Naive thymus-derived CD4-positive, alpha-beta T cell (primary cell): Measurements from ENCODE around the gene BTBD19. TPM values are rescaled to one million over a fixed set of nuclear protein-coding genes. Genes with fewer than 3 reads are reported as not detected.

ENCODE experiments used
- ATAC-seq: fragments of 150-1000 bp; cut with Tn5 transposase; 2 replicates; pipeline ENCODE4 v1.10.0; 2021; ENCODE audit warnings: mild to moderate bottlenecking, moderate library complexity
- CTCF ChIA-PET: fragments of 350-600 bp; sonication (Branson Sonifier 250); formaldehyde crosslinking; loops from one replicate; lab custom pipeline; 2021; ENCODE audit warnings: antibody characterized with exemption; lab: Charles Lee
- POLR2A ChIA-PET: fragments of 350-600 bp; sonication (Branson Sonifier 250); formaldehyde crosslinking; loops from one replicate; lab custom pipeline; 2021; ENCODE audit warnings: antibody characterized with exemption, inconsistent platforms; lab: Charles Lee
- DNase-seq, 9 donors: peaks; one replicate each; pipeline versions ENCODE4 v3.0.0 to v3.0.0-alpha.2; 2020 to 2022; ENCODE audit warnings: mixed read lengths in 1 of 9
- H3K27ac ChIP-seq: one replicate; pipeline ENCODE4 v1.7.0; 2013; ENCODE audit warnings: mild to moderate bottlenecking, low read depth, low read length, moderate library complexity
- H3K27me3 ChIP-seq, 2 donors: one replicate each; pipeline ENCODE4 v1.7.0; 2013; ENCODE audit warnings: low read length in 2 of 2, mild to moderate bottlenecking in 2 of 2, moderate library complexity in 2 of 2; ENCODE audit not compliant: control insufficient read depth in 2 of 2, insufficient read depth in 2 of 2
- H3K36me3 ChIP-seq, 3 experiments: 1 replicate in 2 of 3; 2 replicates in 1 of 3; pipeline ENCODE4 v1.7.0; 2013; ENCODE audit warnings: low read length in 3 of 3, mild to moderate bottlenecking in 3 of 3, moderate library complexity in 1 of 3; ENCODE audit not compliant: insufficient read depth in 3 of 3, control insufficient read depth in 2 of 3
- H3K4me1 ChIP-seq, 2 donors: one replicate each; pipeline ENCODE4 v1.7.0; 2013; ENCODE audit warnings: low read length in 2 of 2, mild to moderate bottlenecking in 2 of 2, moderate library complexity in 1 of 2; ENCODE audit not compliant: control insufficient read depth in 2 of 2, insufficient read depth in 2 of 2
- H3K4me3 ChIP-seq: 2 replicates; pipeline ENCODE4 v1.7.0; 2013; ENCODE audit warnings: mild to moderate bottlenecking, low read length
- H3K9me3 ChIP-seq, 3 experiments: 1 replicate in 2 of 3; 2 replicates in 1 of 3; pipeline ENCODE4 v1.7.0; 2013; ENCODE audit warnings: low read length in 3 of 3; ENCODE audit not compliant: control insufficient read depth in 2 of 3
- H3K27ac Mint-ChIP-seq, 9 donors: one replicate each; pipeline ENCODE4 v1.8.0; 2020 to 2022; ENCODE audit warnings: mixed read lengths in 9 of 9, mild to moderate bottlenecking in 8 of 9, moderate library complexity in 5 of 9, inconsistent platforms in 2 of 9
- H3K27me3 Mint-ChIP-seq, 5 donors: one replicate each; pipeline ENCODE4 v1.8.0; 2021 to 2022; ENCODE audit warnings: mixed read lengths in 5 of 5, mild to moderate bottlenecking in 1 of 5
- H3K36me3 Mint-ChIP-seq, 5 donors: one replicate each; pipeline ENCODE4 v1.8.0; 2020 to 2022; ENCODE audit warnings: mixed read lengths in 5 of 5, mild to moderate bottlenecking in 3 of 5, inconsistent platforms in 1 of 5
- H3K4me1 Mint-ChIP-seq, 7 donors: one replicate each; pipeline ENCODE4 v1.8.0; 2020 to 2022; ENCODE audit warnings: mixed read lengths in 7 of 7, mild to moderate bottlenecking in 3 of 7, inconsistent platforms in 1 of 7
- H3K4me3 Mint-ChIP-seq, 10 donors: one replicate each; pipeline ENCODE4 v1.8.0; 2020 to 2022; ENCODE audit warnings: mild to moderate bottlenecking in 10 of 10, mixed read lengths in 10 of 10, moderate library complexity in 6 of 10, inconsistent platforms in 2 of 10
- H3K9me3 Mint-ChIP-seq, 11 donors: one replicate each; pipeline ENCODE4 v1.8.0; 2020 to 2022; ENCODE audit warnings: mixed read lengths in 11 of 11, mild to moderate bottlenecking in 4 of 11, inconsistent platforms in 1 of 11, moderate library complexity in 1 of 11
- intact Hi-C, 2 donors: fragments of 100-400 bp; cut with micrococcal nuclease; formaldehyde crosslinking; loops; one replicate each; pipeline ENCODE4 v1.15.1; 2023
- polyA plus RNA-seq, 2 donors: library from polyadenylated mRNA; unstranded; fragments of 300-500 nt; fragmentation: Illumina TruSeq; gene quantifications; one replicate each; pipeline ENCODE4 v1.2.3, GENCODE V29; 2021
- total RNA-seq, 6 experiments: library from RNA in 5 of 6; stranded (reverse) in 5 of 6; gene quantifications; 1 replicate in 5 of 6; 2 replicates in 1 of 6; pipeline ENCODE4 v1.2.3 and lab custom pipeline; 2021 to 2026

The BTBD19 gene
- total and polyA plus RNA-seq, 7 experiments from 2014 or later: 0.07 to 47.2 (median 12.5) TPM

DNA sequence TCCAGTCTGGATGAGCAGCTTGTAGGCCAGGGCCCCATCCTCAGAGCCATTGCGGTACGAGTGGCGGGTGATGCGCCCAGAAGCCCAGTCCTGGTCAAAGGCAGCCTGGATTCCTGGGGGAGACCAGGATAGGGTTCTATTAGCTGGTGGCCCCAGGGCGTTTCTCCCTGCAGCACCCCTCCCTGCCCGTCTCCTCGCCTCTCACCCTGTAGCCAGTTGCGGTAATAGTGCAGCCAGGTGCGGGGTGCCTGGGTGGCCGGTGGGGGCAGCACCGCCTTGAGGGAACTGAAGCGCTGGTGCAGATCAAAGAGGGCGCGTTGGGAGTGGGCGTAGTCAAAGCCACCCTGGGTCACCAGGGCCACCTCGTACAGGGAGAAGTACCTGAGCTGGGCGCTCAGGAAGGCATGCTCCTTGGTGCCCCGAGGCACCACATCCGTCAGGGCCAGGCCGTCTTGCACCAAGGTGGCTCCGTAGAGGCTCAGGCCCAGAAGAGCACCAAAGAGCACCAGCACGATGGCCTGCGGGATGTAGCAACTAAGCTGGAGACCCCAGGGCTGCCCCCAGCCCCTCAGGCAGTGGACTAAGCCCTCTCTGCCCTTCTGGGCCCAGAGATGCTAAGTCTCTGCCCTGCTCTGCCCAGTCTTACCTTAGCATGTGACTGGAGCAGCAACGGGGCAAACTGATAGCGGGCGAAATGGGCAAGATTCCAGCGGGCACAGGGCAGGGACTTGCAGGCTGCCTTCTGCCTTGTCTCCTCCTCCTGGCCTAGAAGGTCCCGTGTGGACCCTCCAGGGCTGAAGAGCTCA, 19.1 kb downstream of the BTBD19 start:
- no peak overlapping the region for H3K27ac ChIP-seq
- ChIA-PET CTCF (interaction anchor here (0.7 kb wide), 1 partner anchor 9 kb away, joined by 3 read pairs; no protein-coding TSS in a partner anchor), POLR2A (interaction anchor here (0.7 to 14.4 kb wide), 3 partner anchors 8 to 96 kb away, joined by 3 to 709 read pairs (median 5); partner anchors contain the start of genes BTBD19, DYNLT4, PLK3 and RNU5D-1)
- H3K36me3 Mint-ChIP-seq: no peaks in the 10 kb centered on the region
- H3K4me1 Mint-ChIP-seq: peaks cover 0 to 10% (median 0%) of the 10 kb centered on the region in 7 donors
- H3K27ac Mint-ChIP-seq: no peak overlapping the region
- H3K4me3 ChIP-seq: no peak overlapping the region
- no peak overlapping the region for H3K4me3 Mint-ChIP-seq
- no peak for ATAC-seq
- intact Hi-C loops: no loop called here
- DNase-seq: no peak
- no peaks in the 10 kb centered on the region for H3K27me3 Mint-ChIP-seq
- peaks cover 0 to 1% (median 0%) of the 10 kb centered on the region in 11 donors for H3K9me3 Mint-ChIP-seq
- no peaks in the 10 kb centered on the region for H3K36me3 ChIP-seq
- H3K27me3 ChIP-seq: no peaks in the 10 kb centered on the region
- H3K9me3 ChIP-seq: no peaks in the 10 kb centered on the region
- no peaks in the 10 kb centered on the region for H3K4me1 ChIP-seq

DNA sequence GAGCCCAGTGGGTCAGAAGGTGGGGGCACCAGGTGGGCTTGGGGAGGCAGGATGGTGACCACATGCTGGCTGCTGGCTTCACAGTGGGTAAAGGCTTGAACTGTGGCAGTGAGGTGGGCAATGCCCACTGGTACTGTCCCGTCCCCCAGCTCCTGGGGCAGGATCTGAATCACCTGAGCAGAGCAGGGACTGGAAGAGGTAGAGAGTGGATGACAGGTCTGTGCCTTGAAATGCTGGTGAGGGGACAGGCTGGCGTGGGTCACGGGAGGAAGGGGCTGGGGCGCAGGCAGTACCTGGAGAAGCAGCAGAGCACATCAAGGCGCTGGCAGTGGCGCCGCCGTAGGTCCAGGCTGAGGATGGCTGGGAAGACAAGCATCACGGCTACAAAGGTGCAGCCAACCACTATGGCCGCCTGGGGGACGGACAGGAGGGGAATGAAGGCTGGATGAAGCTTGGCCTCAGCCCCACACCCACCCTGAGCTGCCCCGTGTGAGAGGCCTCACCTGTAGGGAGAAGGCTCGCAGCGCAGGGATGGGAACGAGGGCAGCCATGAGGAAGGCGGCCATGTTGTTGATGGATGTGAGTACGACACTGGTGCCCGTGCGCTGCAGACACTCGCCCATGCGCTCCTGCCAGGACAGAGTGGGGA, 19.8 kb downstream of the BTBD19 start:
- Histone ChIP-seq H3K27ac (no peak overlapping the region), H3K9me3 (no peaks in the 10 kb centered on the region), H3K4me1 (no peaks in the 10 kb centered on the region), H3K27me3 (no peaks in the 10 kb centered on the region), H3K36me3 (no peaks in the 10 kb centered on the region), H3K4me3 (no peak overlapping the region)
- no peak overlapping the region for H3K4me3 Mint-ChIP-seq
- H3K9me3 Mint-ChIP-seq: peaks cover 0 to 1% (median 0%) of the 10 kb centered on the region in 11 donors
- H3K27ac Mint-ChIP-seq: no peak overlapping the region
- DNase-seq (no peak), ATAC-seq (no peak)
- H3K36me3 Mint-ChIP-seq: no peaks in the 10 kb centered on the region
- no peaks in the 10 kb centered on the region for H3K27me3 Mint-ChIP-seq
- intact Hi-C loops: no loop called here
- ChIA-PET CTCF (interaction anchor here (0.7 kb wide), 1 partner anchor 10 kb away, joined by 3 read pairs; no protein-coding TSS in a partner anchor), POLR2A (interaction anchor here (0.7 to 14.4 kb wide), 2 partner anchors 9 to 21 kb away, joined by 5 to 709 read pairs; partner anchors contain the start of genes BTBD19, DYNLT4 and PLK3)
- peaks cover 0 to 6% (median 0%) of the 10 kb centered on the region in 7 donors for H3K4me1 Mint-ChIP-seq

DNA sequence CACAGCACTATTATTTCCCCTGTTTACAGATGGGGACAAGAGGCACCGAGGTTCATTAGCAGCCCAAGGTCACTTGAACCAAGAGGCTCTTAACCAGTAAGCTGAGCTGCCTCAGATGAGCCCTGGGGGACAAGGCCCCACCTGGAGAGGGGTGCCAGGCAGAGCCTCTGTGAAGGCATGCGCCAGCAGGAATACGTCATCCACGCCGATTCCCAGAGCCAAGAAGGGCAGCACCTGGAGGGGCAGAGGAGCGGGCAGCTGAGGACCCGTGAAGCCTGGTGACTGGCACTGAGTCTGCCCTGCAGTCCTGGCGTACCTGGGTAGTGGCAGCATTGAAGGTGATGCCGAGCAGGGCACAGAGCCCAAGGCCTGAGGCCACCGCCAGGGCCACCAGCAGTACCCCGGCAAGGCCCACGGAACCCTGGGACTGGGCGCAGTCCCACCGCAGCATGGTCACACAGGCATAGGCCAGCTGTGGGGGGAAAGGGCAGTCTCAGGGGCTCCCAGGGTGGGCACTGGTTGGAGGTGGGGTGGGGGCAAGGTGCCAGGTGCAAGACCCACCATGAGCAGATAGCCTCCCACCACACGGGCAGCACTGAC, 20.6 kb downstream of the BTBD19 start:
- Mint-ChIP-seq H3K27ac (no peak overlapping the region), H3K4me1 (peaks cover 0 to 8% (median 0%) of the 10 kb centered on the region in 7 donors), H3K9me3 (peaks cover 0 to 1% (median 0%) of the 10 kb centered on the region in 11 donors), H3K4me3 (no peak overlapping the region), H3K27me3 (no peaks in the 10 kb centered on the region), H3K36me3 (no peaks in the 10 kb centered on the region)
- ATAC-seq: no peak
- ChIA-PET POLR2A (interaction anchor here (0.7 to 14.4 kb wide), 4 partner anchors 8 to 36 kb away, joined by 3 to 709 read pairs (median 4); partner anchors contain the start of genes BTBD19, DYNLT4 and PLK3), CTCF (interaction anchor here (0.6 kb wide), 1 partner anchor 252 kb away, joined by 3 read pairs; no protein-coding TSS in a partner anchor)
- no peak overlapping the region for H3K27ac ChIP-seq
- intact Hi-C loops: no loop called here
- no peak overlapping the region for H3K4me3 ChIP-seq
- no peaks in the 10 kb centered on the region for H3K27me3 ChIP-seq
- H3K36me3 ChIP-seq: no peaks in the 10 kb centered on the region
- no peaks in the 10 kb centered on the region for H3K9me3 ChIP-seq
- no peaks in the 10 kb centered on the region for H3K4me1 ChIP-seq
- DNase-seq: no peak

DNA sequence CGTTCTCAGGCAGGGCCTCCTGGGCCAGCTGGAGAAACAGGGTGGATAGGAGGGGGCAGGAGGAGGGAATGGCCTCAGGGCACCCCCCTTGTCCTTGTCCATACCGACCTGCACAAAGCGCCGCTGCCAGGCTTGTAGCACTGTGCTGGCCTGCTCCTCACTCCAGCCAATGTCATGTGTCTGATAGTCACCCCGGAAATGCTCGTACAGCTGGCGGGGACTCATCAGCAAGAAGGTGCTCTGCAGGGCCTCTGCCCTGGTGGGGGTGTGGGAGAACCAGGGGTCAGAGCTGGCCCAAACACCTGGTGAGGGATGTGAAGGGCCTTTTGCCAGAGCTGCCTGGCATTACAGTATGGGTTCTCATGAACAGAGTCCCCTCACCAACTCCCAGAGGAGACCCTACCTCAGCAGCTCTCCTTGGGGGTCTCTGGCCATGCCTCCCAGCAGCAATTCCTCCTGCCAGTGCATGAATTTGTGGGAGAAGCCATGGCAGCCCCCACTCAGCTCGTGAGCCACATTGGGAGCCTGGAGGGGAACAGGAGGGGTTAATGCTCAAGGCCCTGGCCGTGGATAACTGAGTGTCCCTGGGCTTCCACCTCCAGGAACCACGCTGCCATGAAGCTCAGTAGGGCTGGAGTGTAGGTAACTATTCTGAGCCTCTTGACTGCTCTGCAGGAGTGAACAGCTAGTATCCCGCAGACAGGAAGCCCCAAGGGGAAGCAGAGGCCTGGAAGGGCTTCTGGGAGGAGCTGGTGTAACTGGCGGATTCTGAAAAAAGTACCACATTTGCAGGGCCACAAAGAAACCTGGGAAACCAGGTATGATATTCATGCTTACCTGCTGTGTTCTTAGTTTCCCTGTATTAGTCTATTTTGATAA, 21.4 kb downstream of the BTBD19 start:
- no peak for ATAC-seq

DNA sequence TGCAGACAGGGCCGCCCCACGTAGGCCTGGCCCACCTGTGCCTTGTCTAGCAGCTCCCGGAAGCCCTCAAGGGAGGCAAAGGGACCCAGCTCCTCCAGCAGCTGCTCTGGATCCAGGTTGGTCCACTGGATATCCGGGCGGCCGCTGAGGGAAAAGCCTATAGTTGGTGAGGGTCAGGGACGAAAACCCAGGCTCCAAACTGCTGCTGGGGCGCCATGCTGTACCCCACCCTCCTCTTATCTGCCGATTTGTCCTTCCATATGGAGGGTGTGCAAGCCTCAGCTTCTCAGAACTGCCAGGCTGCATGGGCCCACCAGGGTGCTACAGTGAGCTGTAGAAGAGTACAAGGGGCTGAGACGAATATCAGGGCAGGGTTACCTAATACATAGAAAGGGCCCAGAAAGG, 22.6 kb downstream of the BTBD19 start:
- no peaks in the 10 kb centered on the region for H3K36me3 Mint-ChIP-seq
- H3K4me3 Mint-ChIP-seq: no peak overlapping the region
- ChIA-PET CTCF (interaction anchor here (0.5 kb wide), 1 partner anchor 112 kb away, joined by 5 read pairs; no protein-coding TSS in a partner anchor), POLR2A (interaction anchor here (1.2 to 14.4 kb wide), 4 partner anchors 10 to 109 kb away, joined by 4 to 709 read pairs (median 8); partner anchors contain the start of genes BTBD19, DYNLT4 and PLK3)
- Histone ChIP-seq H3K27me3 (no peaks in the 10 kb centered on the region), H3K4me3 (no peak overlapping the region), H3K27ac (no peak overlapping the region), H3K9me3 (no peaks in the 10 kb centered on the region), H3K36me3 (no peaks in the 10 kb centered on the region), H3K4me1 (no peaks in the 10 kb centered on the region)
- no peaks in the 10 kb centered on the region for H3K27me3 Mint-ChIP-seq
- peaks cover 0 to 1% (median 0%) of the 10 kb centered on the region in 11 donors for H3K9me3 Mint-ChIP-seq
- intact Hi-C loops: no loop called here
- ATAC-seq (no peak), DNase-seq (no peak)
- H3K4me1 Mint-ChIP-seq: peaks cover 5 to 16% (median 5%) of the 10 kb centered on the region in 7 donors
- H3K27ac Mint-ChIP-seq: peak overlapping the region in 1 of 9 donors; percentile 73

More for the DNA sequence above, 21.4 kb downstream of the BTBD19 start:
- Histone ChIP-seq H3K4me3 (no peak overlapping the region), H3K4me1 (no peaks in the 10 kb centered on the region), H3K9me3 (no peaks in the 10 kb centered on the region), H3K36me3 (no peaks in the 10 kb centered on the region), H3K27ac (no peak overlapping the region), H3K27me3 (no peaks in the 10 kb centered on the region)
- POLR2A ChIA-PET: interaction anchor here (0.7 to 14.4 kb wide), 5 partner anchors 9 to 108 kb away, joined by 3 to 709 read pairs (median 5); partner anchors contain the start of genes BTBD19, DYNLT4 and PLK3
- H3K9me3 Mint-ChIP-seq: peaks cover 0 to 1% (median 0%) of the 10 kb centered on the region in 11 donors
- DNase-seq: no peak
- peak overlapping the region in 2 of 9 donors; percentile 20 to 23 for H3K27ac Mint-ChIP-seq
- intact Hi-C loops: no loop called here
- no peaks in the 10 kb centered on the region for H3K36me3 Mint-ChIP-seq
- H3K4me1 Mint-ChIP-seq: peaks cover 0 to 10% (median 0%) of the 10 kb centered on the region in 7 donors
- H3K27me3 Mint-ChIP-seq: no peaks in the 10 kb centered on the region
- no peak overlapping the region for H3K4me3 Mint-ChIP-seq
- CTCF ChIA-PET: interaction anchor here (0.6 to 0.9 kb wide), 2 partner anchors 39 to 251 kb away, joined by 3 read pairs; no protein-coding TSS in a partner anchor
